Heart left ventricle (tissue), 13 donors: ENCODE results near the gene RUNDC3A.

ENCODE experiments used
- CTCF ChIP-seq, 12 donors: fragments of 200-600 bp; sonication (generic) in 4 of 12; IDR thresholded peaks; one replicate each; pipeline versions ENCODE4 v1.5.0 to v1.8.0; 2018 to 2022; ENCODE audit warnings: antibody characterized with exemption in 12 of 12, mild to moderate bottlenecking in 5 of 12
- POLR2A ChIP-seq, 2 donors: fragments of 450-650 bp; IDR thresholded peaks; one replicate each; pipeline ENCODE4 v1.6.1; 2017; ENCODE audit warnings: antibody characterized with exemption in 2 of 2, mild to moderate bottlenecking in 2 of 2, moderate library complexity in 2 of 2
- donor health status: ischemic (EF 13 %, LVEDD 7.1; RV severe dilation, severe dysfunction).
- donor health status: DM: no; HTN: yes; CAD: no.
- donor health status: DM: no; HTN: no; CAD: no.
- donor health status: ischemic (EF 25% LVEDD 6.9; RV normal size, moderate dysfunction).
- donor health status: ischemic (EF 25% LVEDD 5.7; RV mildly dilated, moderate dysfunction).
- donor health status: ischemic (EF 35%, LVEDD 5.7; RV mildly dilated, moderate dysfunction).
- donor health status: nonischemic (EF 11% LVEDD 7.7; RV severe dilation, severe dysfunction).
- donor health status: DM: yes; HTN: yes; CAD: no.
- donor health status: PGD.
- donor health status: ischemic (EF 29% LVEDD 5.4; RV normal size, mild dysfunction).
- donor health status: nonischemic (EF 23%, LVEDD 6.1; RV moderate dilation, normal function).

- TF ChIP-seq POLR2A (IDR thresholded peaks at IDR 0.05), result no peak
- no peak for TF ChIP-seq CTCF (IDR thresholded peaks at IDR 0.05)
Observed at GRCh38 chr17:44321246-44322120, 13.1 kb downstream of the RUNDC3A start.
